Stimulated activated CD4-positive, alpha-beta T cell treated with anti-CD3 and anti-CD28 coated beads, Interleukin-4, amount 100 ng/mL, for 1 hour (primary cell): ENCODE results near the gene SPOP.

Experiments
- DNase-seq: peaks from one replicate; pipeline ENCODE4 v3.0.0-alpha.2; 2020

The SPOP gene

DNA sequence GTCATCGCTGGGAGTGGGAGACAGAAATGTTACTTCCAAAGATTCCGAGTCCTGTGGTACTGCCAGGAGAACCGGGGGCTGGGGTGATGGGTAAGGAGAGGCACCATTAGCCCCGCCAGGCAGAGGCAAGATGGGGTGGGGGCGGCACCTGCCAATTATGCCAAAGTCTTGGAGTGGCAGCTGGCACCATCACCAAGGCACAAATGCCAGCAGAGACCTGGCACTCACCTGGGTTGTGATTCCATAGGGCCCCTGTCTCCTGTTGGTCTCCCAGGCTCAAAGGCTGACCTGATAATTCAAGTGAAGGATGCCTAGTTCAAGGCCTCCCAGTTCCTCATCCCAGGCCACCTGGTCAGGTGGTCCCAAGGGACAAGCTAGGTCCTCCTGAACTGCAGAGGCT is 94.7 kb downstream of the SPOP start:
- no peak for DNase-seq

- DNase-seq: no peak
Observed at GRCh38 chr17:49582789-49583188, 95.1 kb downstream of the SPOP start.

DNA sequence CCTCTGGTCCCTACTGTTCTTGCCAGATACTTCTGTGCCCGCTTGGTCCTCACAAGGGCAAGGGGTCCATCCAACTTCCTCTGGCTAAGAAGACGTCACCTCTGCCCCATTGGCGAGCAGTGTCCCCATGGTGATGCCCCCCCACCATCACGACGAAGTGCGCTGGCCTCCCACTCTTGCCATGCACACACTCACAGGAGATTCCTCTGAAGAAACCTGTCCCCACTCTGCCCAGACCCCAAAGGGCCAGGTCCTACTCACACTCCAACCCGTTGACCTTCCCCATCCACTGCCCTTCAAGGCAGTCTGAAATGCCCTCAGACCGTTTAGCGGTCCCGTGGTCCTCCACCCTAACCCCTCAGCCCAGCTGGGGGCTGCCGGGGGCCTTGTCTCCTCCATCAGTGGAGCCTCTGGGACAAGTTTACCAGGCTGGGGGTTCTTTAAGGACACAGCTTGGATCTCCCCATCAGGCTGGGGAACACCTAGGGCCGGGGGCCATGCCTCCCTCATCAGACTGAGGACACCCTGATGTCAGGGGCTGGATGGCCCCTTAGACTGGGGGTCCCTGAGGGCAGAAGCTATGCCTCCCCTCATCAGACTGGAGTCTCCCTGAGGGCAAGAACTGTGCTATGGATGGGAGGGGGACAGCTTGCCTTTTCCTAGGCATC is 95.7 kb downstream of the SPOP start:
- no peak for DNase-seq

DNA sequence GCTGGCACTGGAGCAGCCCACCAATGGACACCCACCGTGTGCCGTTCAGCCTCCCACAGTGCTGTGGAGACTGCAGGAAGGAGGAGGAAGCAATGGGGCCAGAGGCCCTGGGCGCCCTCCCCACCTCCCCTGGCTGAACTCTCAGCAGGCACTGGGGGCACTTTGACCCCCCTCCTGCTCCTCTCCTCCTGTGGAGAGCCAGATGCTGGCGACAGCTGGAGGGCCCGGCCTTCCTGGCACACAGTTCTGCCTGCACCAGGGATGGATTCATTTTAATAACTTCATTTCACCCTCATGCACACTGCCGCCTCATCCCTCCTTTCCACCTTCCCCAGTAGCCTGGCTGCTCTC is 96.3 kb downstream of the SPOP start:
- DNase-seq: no peak

GRCh38 chr17:49580981-49581647 is 96.8 kb downstream of the SPOP start:
- DNase-seq: no peak

- DNase-seq: no peak
Observed at GRCh38 chr17:49580055-49580721, 97.7 kb downstream of the SPOP start.

GRCh38 chr17:49579522-49579921 is 98.4 kb downstream of the SPOP start:
- DNase-seq: no peak

GRCh38 chr17:49578952-49579500 is 98.9 kb downstream of the SPOP start:
- DNase-seq: no peak

DNA sequence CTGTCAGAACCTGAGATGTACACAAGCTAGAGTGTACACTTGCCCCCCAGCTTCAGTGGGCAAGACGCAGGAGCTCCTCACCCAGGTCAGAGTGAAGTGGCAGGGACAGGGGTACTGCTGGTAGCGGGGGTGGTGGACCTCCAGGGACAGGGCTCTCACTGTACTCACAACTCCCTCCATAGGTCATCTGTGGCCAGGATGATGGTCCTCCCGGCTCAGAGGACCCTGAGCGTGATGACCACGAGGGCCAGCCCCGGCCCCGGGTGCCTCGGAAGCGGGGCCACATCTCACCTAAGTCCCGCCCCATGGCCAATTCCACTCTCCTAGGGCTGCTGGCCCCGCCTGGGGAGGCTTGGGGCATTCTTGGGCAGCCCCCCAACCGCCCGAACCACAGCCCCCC is 99.5 kb downstream of the SPOP start:
- DNase-seq: no peak

- DNase-seq: no peak
Observed at GRCh38 chr17:49577963-49578362, 99.9 kb downstream of the SPOP start.

- no peak for DNase-seq
Observed at GRCh38 chr17:49577650-49577934, 100.3 kb downstream of the SPOP start.

- DNase-seq: no peak
Observed at GRCh38 chr17:49576917-49577649, 100.8 kb downstream of the SPOP start.

GRCh38 chr17:49576088-49576916 is 101.6 kb downstream of the SPOP start:
- no peak for DNase-seq

DNA sequence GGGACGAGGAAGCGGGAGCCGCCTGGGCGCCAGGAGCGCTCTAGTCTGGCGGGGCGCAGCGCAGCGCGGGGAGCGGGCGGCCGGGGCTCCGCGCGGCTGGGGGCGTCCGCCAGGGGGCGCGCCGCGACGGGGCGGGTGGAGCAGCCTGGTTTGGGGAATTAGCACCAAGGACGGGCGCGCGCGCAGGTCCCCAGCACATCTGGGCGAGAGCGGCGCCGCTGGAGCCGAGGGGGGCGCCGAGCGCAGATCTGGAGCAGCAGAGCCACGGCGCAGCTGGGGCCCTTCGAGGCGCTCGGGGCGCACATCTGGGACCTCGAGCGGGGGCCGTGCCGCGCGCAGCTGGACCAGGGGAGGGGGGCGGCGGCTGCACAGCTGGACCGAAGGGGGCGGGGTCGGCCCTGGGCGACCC is 102.2 kb downstream of the SPOP start, which contains the start of gene NXPH3:
Gene NXPH3 (plus strand): TSS at position 193 of the 409 bp plus-strand sequence. CDS start 349 bp downstream, outside the sequence.
- peak; percentile 70 for DNase-seq

DNA sequence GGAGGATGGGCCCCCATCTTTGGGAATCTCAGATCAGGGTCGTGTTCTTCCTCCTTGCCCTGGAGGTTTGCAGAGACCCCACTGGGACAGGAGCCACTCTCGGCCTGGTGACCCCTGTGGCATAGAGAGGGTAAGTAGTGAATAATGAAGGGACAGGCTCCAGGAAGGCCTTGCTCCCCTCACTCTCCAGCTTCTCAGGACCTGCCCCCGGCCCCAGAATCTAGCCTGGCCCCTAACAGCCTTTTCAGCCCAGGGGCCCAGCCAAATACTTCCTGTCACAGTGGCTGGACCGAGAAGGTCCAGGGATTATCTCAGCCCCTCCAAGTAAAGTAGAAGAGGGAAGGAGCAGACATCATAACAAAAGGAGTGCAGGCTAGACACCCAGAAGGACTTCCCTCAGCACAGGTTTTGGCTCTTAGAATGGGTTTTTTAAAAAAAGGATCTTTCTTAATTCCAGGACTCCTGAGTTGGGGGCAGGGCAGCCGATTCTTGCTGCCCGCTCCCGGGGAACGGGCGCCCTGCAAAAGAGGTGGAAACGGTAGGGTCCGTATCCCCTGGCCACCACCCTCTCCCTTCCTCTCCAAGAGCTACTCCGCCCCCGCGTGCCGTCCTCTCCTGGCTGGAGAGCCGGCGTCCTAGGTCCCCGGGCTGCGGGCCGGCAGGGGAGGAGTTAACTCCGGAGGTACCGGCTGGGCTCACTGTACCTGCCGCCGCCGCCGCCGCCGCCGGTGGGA is 102.8 kb downstream of the SPOP start:
- no peak for DNase-seq

DNA sequence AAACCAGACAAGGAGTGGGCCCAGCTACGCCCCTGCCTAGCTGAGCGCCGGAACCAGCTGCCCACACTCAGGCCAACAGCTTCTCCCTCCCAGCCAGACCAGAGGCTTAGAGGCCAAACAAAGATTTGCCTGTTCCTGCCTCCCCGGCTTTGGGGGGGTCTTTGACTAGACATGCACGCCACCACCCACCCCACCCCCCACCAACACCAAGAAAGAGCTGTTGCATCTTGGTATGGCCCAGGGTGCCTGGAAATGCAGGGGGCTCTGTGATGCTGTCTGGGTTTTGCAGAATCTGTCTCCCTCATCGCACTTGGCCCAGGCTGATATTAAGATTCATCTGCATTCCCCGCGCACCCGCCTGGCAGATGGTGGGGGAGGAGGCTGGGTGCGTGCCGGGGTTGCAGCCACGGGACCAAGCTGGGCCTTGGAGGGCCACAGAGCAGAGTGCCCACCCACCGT is 103.5 kb downstream of the SPOP start:
- DNase-seq: no peak

DNA sequence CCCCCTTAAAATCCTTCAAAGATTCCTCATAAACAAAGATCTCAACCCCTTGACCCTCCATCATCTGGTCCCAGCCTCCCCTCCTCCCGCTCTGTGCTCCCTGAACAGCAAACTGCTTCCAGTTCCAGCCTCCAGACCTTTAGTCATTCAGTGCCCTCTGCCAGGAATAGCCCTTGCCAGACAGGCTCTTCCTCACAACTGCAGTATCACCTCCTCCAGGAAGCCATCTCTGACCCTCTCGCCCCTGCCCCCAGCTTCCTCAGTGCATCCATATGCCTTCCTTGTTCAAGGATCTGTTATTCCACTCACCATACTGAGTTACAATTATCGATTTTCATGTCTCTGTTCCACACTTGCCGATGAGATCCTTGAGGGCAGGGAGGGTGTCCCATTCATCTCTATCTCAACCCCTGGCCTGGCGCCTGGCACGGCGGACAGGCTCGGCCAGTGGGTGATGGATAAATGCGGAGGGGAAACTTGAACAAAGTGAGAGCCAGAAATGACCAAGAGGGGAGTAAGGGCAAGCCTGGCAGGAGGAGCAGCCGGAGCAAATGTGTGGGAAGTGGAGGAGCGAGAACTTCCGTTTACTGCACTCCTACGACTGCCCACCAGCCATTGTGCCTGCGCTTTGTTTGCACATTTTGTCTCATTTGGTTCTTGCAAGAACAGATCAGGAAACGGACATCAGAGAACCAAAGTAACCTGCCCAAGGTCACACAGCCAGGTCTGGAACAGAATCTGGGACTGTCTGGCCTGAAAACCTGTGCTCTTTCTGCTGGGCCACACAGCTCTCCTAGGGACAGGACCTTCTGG is 104.2 kb downstream of the SPOP start:
- no peak for DNase-seq

- no peak for DNase-seq
Observed at GRCh38 chr17:49572806-49573420, 105.0 kb downstream of the SPOP start.

- DNase-seq: no peak
Observed at GRCh38 chr17:49572226-49572625, 105.7 kb downstream of the SPOP start.

DNA sequence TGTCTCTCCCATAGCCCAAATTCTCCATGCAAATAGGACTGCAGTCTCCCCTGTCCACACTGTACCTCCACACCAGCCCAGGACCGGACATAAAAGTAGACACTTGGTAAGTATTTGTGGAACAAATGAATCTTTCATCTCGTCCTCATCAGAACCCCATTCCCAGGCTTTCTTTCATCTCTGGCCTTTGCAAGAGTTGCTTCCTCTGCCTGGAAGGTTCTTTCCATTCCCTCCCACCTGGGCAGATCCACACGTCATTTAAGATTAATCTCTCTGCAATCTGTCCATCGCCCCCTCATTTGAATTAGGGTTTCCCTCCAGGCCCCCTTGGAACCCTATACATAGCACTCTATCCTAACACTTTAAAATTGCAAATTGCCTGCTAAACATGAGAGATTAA is 106.1 kb downstream of the SPOP start:
- DNase-seq: no peak
